Measurements from ENCODE around the gene SIM2. TPM values are rescaled to one million over a fixed set of nuclear protein-coding genes. Genes with fewer than 3 reads are reported as not detected.

Gene SIM2
- polyA plus RNA-seq, 1 donor from 2014 or later: not detected

DNA sequence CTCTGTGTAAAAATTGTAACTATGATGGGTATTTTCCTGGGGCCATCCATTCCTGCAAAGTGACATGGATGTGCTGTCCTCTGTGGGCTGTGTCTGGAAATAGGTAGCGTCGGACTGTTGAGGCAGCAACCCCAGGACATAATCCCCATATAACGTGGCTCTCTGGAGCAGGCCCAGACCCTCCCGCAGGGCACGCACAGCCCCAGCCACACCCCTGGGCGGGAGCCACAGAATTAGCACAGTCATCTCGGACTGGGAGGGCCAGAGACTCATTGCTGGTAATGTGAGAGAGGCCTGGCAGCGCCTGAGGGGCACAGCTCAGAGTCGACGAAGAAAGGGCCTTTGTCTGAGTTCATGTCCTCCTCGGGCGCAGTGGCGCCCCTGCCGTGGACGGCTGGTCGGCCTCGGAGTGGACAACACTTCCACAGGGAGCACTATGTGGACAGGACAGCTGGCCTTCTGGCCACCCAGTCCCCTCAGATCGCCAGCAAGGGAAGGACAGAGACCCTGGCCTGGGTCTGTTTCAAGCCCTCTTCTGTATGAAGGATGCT is 20.1 kb downstream of the SIM2 start:
- Histone ChIP-seq H3K4me2 (ENCODE audit: low read length) (no peak overlapping the region), H2AFZ (ENCODE audit: low read depth, low read length) (no peak overlapping the region), H3K9ac (ENCODE audit: low read length) (no peak overlapping the region), H3K36me3 (ENCODE audit: insufficient read depth, low read length) (no peaks in the 10 kb centered on the region), H3F3A (ENCODE audit: insufficient read depth, low read length, poor library complexity, severe bottlenecking) (no peaks in the 10 kb centered on the region), H3K4me3 (ENCODE audit: low read length) (no peak overlapping the region), H3K9me3 (ENCODE audit: low read length) (no peaks in the 10 kb centered on the region), H3K27ac (ENCODE audit: low read length) (no peak overlapping the region), H4K20me1 (ENCODE audit: insufficient read depth) (no peaks in the 10 kb centered on the region), H3K9me2 (ENCODE audit: insufficient read depth, low read length) (no peaks in the 10 kb centered on the region), H3K79me2 (replicated peaks; ENCODE audit: insufficient read depth, low read length) (no peaks in the 10 kb centered on the region), H3K27me3 (ENCODE audit: insufficient read depth, low read depth, low read length) (peaks cover 20% of the 10 kb centered on the region)
- TF ChIP-seq POLR2AphosphoS5 (IDR thresholded peaks at IDR 0.05) (no peak), EP300 (conservative IDR thresholded peaks at IDR 0.05; ENCODE audit: poor library complexity, severe bottlenecking) (no peak), MXI1 (conservative IDR thresholded peaks at IDR 0.05; ENCODE audit: poor library complexity, severe bottlenecking) (no peak), SMC3 (conservative IDR thresholded peaks at IDR 0.05; ENCODE audit: poor library complexity) (no peak), TAF1 (IDR thresholded peaks at IDR 0.05; ENCODE audit: low read depth) (no peak), RAD21 (conservative IDR thresholded peaks at IDR 0.05) (no peak), EZH2 (IDR thresholded peaks at IDR 0.05; ENCODE audit: borderline replicate concordance, insufficient read depth, low read length, poor library complexity, severe bottlenecking) (no peak)
- TF ChIP-seq, protein P1, sequence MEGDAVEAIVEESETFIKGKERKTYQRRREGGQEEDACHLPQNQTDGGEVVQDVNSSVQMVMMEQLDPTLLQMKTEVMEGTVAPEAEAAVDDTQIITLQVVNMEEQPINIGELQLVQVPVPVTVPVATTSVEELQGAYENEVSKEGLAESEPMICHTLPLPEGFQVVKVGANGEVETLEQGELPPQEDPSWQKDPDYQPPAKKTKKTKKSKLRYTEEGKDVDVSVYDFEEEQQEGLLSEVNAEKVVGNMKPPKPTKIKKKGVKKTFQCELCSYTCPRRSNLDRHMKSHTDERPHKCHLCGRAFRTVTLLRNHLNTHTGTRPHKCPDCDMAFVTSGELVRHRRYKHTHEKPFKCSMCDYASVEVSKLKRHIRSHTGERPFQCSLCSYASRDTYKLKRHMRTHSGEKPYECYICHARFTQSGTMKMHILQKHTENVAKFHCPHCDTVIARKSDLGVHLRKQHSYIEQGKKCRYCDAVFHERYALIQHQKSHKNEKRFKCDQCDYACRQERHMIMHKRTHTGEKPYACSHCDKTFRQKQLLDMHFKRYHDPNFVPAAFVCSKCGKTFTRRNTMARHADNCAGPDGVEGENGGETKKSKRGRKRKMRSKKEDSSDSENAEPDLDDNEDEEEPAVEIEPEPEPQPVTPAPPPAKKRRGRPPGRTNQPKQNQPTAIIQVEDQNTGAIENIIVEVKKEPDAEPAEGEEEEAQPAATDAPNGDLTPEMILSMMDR (IDR thresholded peaks at IDR 0.05; ENCODE audit: poor library complexity, severe bottlenecking): no peak
- TF ChIP-seq, protein P2, sequence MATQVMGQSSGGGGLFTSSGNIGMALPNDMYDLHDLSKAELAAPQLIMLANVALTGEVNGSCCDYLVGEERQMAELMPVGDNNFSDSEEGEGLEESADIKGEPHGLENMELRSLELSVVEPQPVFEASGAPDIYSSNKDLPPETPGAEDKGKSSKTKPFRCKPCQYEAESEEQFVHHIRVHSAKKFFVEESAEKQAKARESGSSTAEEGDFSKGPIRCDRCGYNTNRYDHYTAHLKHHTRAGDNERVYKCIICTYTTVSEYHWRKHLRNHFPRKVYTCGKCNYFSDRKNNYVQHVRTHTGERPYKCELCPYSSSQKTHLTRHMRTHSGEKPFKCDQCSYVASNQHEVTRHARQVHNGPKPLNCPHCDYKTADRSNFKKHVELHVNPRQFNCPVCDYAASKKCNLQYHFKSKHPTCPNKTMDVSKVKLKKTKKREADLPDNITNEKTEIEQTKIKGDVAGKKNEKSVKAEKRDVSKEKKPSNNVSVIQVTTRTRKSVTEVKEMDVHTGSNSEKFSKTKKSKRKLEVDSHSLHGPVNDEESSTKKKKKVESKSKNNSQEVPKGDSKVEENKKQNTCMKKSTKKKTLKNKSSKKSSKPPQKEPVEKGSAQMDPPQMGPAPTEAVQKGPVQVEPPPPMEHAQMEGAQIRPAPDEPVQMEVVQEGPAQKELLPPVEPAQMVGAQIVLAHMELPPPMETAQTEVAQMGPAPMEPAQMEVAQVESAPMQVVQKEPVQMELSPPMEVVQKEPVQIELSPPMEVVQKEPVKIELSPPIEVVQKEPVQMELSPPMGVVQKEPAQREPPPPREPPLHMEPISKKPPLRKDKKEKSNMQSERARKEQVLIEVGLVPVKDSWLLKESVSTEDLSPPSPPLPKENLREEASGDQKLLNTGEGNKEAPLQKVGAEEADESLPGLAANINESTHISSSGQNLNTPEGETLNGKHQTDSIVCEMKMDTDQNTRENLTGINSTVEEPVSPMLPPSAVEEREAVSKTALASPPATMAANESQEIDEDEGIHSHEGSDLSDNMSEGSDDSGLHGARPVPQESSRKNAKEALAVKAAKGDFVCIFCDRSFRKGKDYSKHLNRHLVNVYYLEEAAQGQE (IDR thresholded peaks at IDR 0.05; ENCODE audit: borderline replicate concordance): no peak

GRCh38 chr21:36719614-36720013 is 20.7 kb downstream of the SIM2 start:
- no peak overlapping the region for H3K9ac ChIP-seq (ENCODE audit: low read length)
- H3K27ac ChIP-seq (ENCODE audit: low read length): no peak overlapping the region
- H3K4me3 ChIP-seq (ENCODE audit: low read length): no peak overlapping the region
- H3K9me2 ChIP-seq (ENCODE audit: insufficient read depth, low read length): no peaks in the 10 kb centered on the region
- H3K27me3 ChIP-seq (ENCODE audit: insufficient read depth, low read depth, low read length): peaks cover 14% of the 10 kb centered on the region
- no peaks in the 10 kb centered on the region for H3K36me3 ChIP-seq (ENCODE audit: insufficient read depth, low read length)
- H3F3A ChIP-seq (ENCODE audit: insufficient read depth, low read length, poor library complexity, severe bottlenecking): no peaks in the 10 kb centered on the region
- no peak overlapping the region for H3K4me2 ChIP-seq (ENCODE audit: low read length)
- TF ChIP-seq MXI1 (conservative IDR thresholded peaks at IDR 0.05; ENCODE audit: poor library complexity, severe bottlenecking): no peak
- TF ChIP-seq, protein P2 (IDR thresholded peaks at IDR 0.05; ENCODE audit: borderline replicate concordance): no peak
- TF ChIP-seq EP300 (conservative IDR thresholded peaks at IDR 0.05; ENCODE audit: poor library complexity, severe bottlenecking): no peak
- no peak for TF ChIP-seq SMC3 (conservative IDR thresholded peaks at IDR 0.05; ENCODE audit: poor library complexity)
- TF ChIP-seq TAF1 (IDR thresholded peaks at IDR 0.05; ENCODE audit: low read depth): no peak
- TF ChIP-seq RAD21 (conservative IDR thresholded peaks at IDR 0.05): no peak
- TF ChIP-seq, protein P1 (IDR thresholded peaks at IDR 0.05; ENCODE audit: poor library complexity, severe bottlenecking): no peak
- TF ChIP-seq POLR2AphosphoS5 (IDR thresholded peaks at IDR 0.05): no peak
- TF ChIP-seq EZH2 (IDR thresholded peaks at IDR 0.05; ENCODE audit: borderline replicate concordance, insufficient read depth, low read length, poor library complexity, severe bottlenecking): no peak
- no peaks in the 10 kb centered on the region for H3K9me3 ChIP-seq (ENCODE audit: low read length)
- no peak overlapping the region for H2AFZ ChIP-seq (ENCODE audit: low read depth, low read length)
- H3K79me2 ChIP-seq (replicated peaks; ENCODE audit: insufficient read depth, low read length): no peaks in the 10 kb centered on the region
- H4K20me1 ChIP-seq (ENCODE audit: insufficient read depth): no peaks in the 10 kb centered on the region
